ENCODE data around the gene WBP2. TPM values are rescaled to one million over a fixed set of nuclear protein-coding genes. Genes with fewer than 3 reads are reported as not detected.

Gene WBP2
- total RNA-seq, 2 donors from 2014 or later, result 74.3 to 82.7 TPM

GRCh38 chr17:75810216-75810615 is 44.9 kb downstream of the WBP2 start:
- Mint-ChIP-seq H3K9me3 (no peaks in the 10 kb centered on the region), H3K4me3 (no peak overlapping the region), H3K4me1 (no peaks in the 10 kb centered on the region), H3K27ac (no peak overlapping the region), H3K36me3 (ENCODE audit: low read depth) (peaks cover 26% of the 10 kb centered on the region), H3K27me3 (ENCODE audit: insufficient read depth) (no peaks in the 10 kb centered on the region)
- H3K4me1 ChIP-seq (ENCODE audit: control insufficient read depth, insufficient read depth, low read length), result no peaks in the 10 kb centered on the region
- no peak overlapping the region for H3K4me3 ChIP-seq (ENCODE audit: low read length)
- 98 to 100% methylated on average over 2 to 5 of the region's 5 CpGs for WGBS, 2 experiments (ENCODE audit: insufficient coverage in 1 of 2, insufficient read length in 1 of 2)
- no peak overlapping the region for H3K27ac ChIP-seq (ENCODE audit: low read depth, low read length)
- H3K36me3 ChIP-seq (ENCODE audit: control insufficient read depth, insufficient read depth, low read length), result peaks cover 46% of the 10 kb centered on the region
- no peak overlapping the region for H3K9ac ChIP-seq (ENCODE audit: extremely low read depth, low read length, poor library complexity, severe bottlenecking)
- DNase-seq, result peak; percentile 58
- TF ChIP-seq, protein P1, sequence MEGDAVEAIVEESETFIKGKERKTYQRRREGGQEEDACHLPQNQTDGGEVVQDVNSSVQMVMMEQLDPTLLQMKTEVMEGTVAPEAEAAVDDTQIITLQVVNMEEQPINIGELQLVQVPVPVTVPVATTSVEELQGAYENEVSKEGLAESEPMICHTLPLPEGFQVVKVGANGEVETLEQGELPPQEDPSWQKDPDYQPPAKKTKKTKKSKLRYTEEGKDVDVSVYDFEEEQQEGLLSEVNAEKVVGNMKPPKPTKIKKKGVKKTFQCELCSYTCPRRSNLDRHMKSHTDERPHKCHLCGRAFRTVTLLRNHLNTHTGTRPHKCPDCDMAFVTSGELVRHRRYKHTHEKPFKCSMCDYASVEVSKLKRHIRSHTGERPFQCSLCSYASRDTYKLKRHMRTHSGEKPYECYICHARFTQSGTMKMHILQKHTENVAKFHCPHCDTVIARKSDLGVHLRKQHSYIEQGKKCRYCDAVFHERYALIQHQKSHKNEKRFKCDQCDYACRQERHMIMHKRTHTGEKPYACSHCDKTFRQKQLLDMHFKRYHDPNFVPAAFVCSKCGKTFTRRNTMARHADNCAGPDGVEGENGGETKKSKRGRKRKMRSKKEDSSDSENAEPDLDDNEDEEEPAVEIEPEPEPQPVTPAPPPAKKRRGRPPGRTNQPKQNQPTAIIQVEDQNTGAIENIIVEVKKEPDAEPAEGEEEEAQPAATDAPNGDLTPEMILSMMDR (conservative IDR thresholded peaks at IDR 0.05), result no peak
- no peaks in the 10 kb centered on the region for H3K27me3 ChIP-seq (ENCODE audit: control insufficient read depth, insufficient read depth, low read length, poor library complexity, severe bottlenecking)
- no peaks in the 10 kb centered on the region for H3K9me3 ChIP-seq (ENCODE audit: control insufficient read depth, low read length)

- Histone ChIP-seq H3K4me3 (ENCODE audit: low read length) (no peak overlapping the region), H3K9me3 (ENCODE audit: control insufficient read depth, low read length) (no peaks in the 10 kb centered on the region), H3K36me3 (ENCODE audit: control insufficient read depth, insufficient read depth, low read length) (peaks cover 41% of the 10 kb centered on the region), H3K27ac (ENCODE audit: low read depth, low read length) (peak overlapping the region; percentile 49), H3K9ac (ENCODE audit: extremely low read depth, low read length, poor library complexity, severe bottlenecking) (no peak overlapping the region), H3K27me3 (ENCODE audit: control insufficient read depth, insufficient read depth, low read length, poor library complexity, severe bottlenecking) (no peaks in the 10 kb centered on the region), H3K4me1 (ENCODE audit: control insufficient read depth, insufficient read depth, low read length) (no peaks in the 10 kb centered on the region)
- Mint-ChIP-seq H3K4me3 (no peak overlapping the region), H3K36me3 (ENCODE audit: low read depth) (peaks cover 25% of the 10 kb centered on the region), H3K27ac (no peak overlapping the region), H3K9me3 (no peaks in the 10 kb centered on the region), H3K4me1 (no peaks in the 10 kb centered on the region), H3K27me3 (ENCODE audit: insufficient read depth) (no peaks in the 10 kb centered on the region)
- DNase-seq, result peak; percentile 45
- TF ChIP-seq, protein P1 (conservative IDR thresholded peaks at IDR 0.05), result no peak
- WGBS, 2 experiments (ENCODE audit: insufficient coverage in 1 of 2, insufficient read length in 1 of 2), result 96 to 97% methylated on average over 17 to 24 of the region's 24 CpGs
These were observed 45.5 kb downstream of the WBP2 start for GRCh38 chr17:75809631-75810111.

GRCh38 chr17:75808905-75809621 is 46.1 kb downstream of the WBP2 start:
- H3K27ac ChIP-seq (ENCODE audit: low read depth, low read length), result peak overlapping the region; percentile 49
- Mint-ChIP-seq H3K27ac (peak overlapping the region; percentile 18), H3K4me1 (no peaks in the 10 kb centered on the region), H3K9me3 (no peaks in the 10 kb centered on the region), H3K27me3 (ENCODE audit: insufficient read depth) (no peaks in the 10 kb centered on the region), H3K4me3 (no peak overlapping the region), H3K36me3 (ENCODE audit: low read depth) (peaks cover 21% of the 10 kb centered on the region)
- no peak overlapping the region for H3K9ac ChIP-seq (ENCODE audit: extremely low read depth, low read length, poor library complexity, severe bottlenecking)
- H3K4me1 ChIP-seq (ENCODE audit: control insufficient read depth, insufficient read depth, low read length), result no peaks in the 10 kb centered on the region
- no peaks in the 10 kb centered on the region for H3K27me3 ChIP-seq (ENCODE audit: control insufficient read depth, insufficient read depth, low read length, poor library complexity, severe bottlenecking)
- H3K9me3 ChIP-seq (ENCODE audit: control insufficient read depth, low read length), result no peaks in the 10 kb centered on the region
- DNase-seq, result peak; percentile 49
- no peak overlapping the region for H3K4me3 ChIP-seq (ENCODE audit: low read length)
- WGBS, 2 experiments (ENCODE audit: insufficient coverage in 1 of 2, insufficient read length in 1 of 2), result 90 to 99% methylated on average over 9 to 18 of the region's 18 CpGs
- H3K36me3 ChIP-seq (ENCODE audit: control insufficient read depth, insufficient read depth, low read length), result peaks cover 36% of the 10 kb centered on the region
- TF ChIP-seq, protein P1 (conservative IDR thresholded peaks at IDR 0.05), result no peak
